Measurements from ENCODE around the gene APOD.
"Not testable (repeated sequence)": the region's sequence is repeated elsewhere in the genome, so short reads cannot be mapped to it uniquely, and the experiment has no call there.

Gene APOD

GRCh38 chr3:195583831-195584542 is at the start of gene APOD:
Gene APOD (minus strand): TSS chr3:195583940. CDS start chr3:195579461, 4,479 bp downstream.
- H2AFZ ChIP-seq (ENCODE audit: low read depth), result no peak within 1 kb of the TSS
- peaks cover 22% of the 10 kb centered on the region; the same call in 1 of the 2 replicates for H3K27me3 ChIP-seq (ENCODE audit: insufficient read depth, low read depth)
- no peak within 1 kb of the TSS for H3K4me2 ChIP-seq
- no peaks in the 10 kb centered on the region for H3K36me3 ChIP-seq (ENCODE audit: insufficient read depth)
- no peak within 1 kb of the TSS for H3K4me3 ChIP-seq (IDR thresholded peaks at IDR 0.05; ENCODE audit: insufficient read depth, low read depth, low read length)
- H3K9ac ChIP-seq, result no peak within 1 kb of the TSS
- no peak within 1 kb of the TSS for H3K27ac ChIP-seq
- peaks cover 39% of the 10 kb centered on the region for H3K4me1 ChIP-seq (ENCODE audit: low read depth, poor library complexity, severe bottlenecking)
- H3K79me2 ChIP-seq (ENCODE audit: insufficient read depth, low read depth), result no peaks in the 10 kb centered on the region
- no peak for TF ChIP-seq CTCF (conservative IDR thresholded peaks at IDR 0.05; ENCODE audit: low read depth, low read length)
- H4K20me1 ChIP-seq (ENCODE audit: insufficient read depth), result no peaks in the 10 kb centered on the region

- H3K27me3 ChIP-seq (ENCODE audit: insufficient read depth, low read depth); H4K20me1 ChIP-seq (ENCODE audit: insufficient read depth); H3K27ac ChIP-seq; H2AFZ ChIP-seq (ENCODE audit: low read depth); H3K4me3 ChIP-seq (IDR thresholded peaks at IDR 0.05; ENCODE audit: insufficient read depth, low read depth, low read length); H3K4me2 ChIP-seq; H3K36me3 ChIP-seq (ENCODE audit: insufficient read depth); H3K4me1 ChIP-seq (ENCODE audit: low read depth, poor library complexity, severe bottlenecking); H3K9ac ChIP-seq; H3K79me2 ChIP-seq (ENCODE audit: insufficient read depth, low read depth): not testable (repeated sequence)
These were observed 49.6 kb upstream of the APOD start for GRCh38 chr3:195633351-195633750.

- not testable (repeated sequence) for H4K20me1 ChIP-seq (ENCODE audit: insufficient read depth); H3K27me3 ChIP-seq (ENCODE audit: insufficient read depth, low read depth); H3K36me3 ChIP-seq (ENCODE audit: insufficient read depth); H2AFZ ChIP-seq (ENCODE audit: low read depth); H3K4me3 ChIP-seq (IDR thresholded peaks at IDR 0.05; ENCODE audit: insufficient read depth, low read depth, low read length); H3K9ac ChIP-seq; H3K27ac ChIP-seq; H3K79me2 ChIP-seq (ENCODE audit: insufficient read depth, low read depth); H3K4me2 ChIP-seq; H3K4me1 ChIP-seq (ENCODE audit: low read depth, poor library complexity, severe bottlenecking)
These were observed 48.9 kb upstream of the APOD start for GRCh38 chr3:195632501-195633185.

- not testable (repeated sequence) for H2AFZ ChIP-seq (ENCODE audit: low read depth); H3K9ac ChIP-seq
These were observed 48.3 kb upstream of the APOD start for GRCh38 chr3:195632046-195632445.

GRCh38 chr3:195630938-195631495 is 47.3 kb upstream of the APOD start:
- not testable (repeated sequence) for H3K4me2 ChIP-seq; H3K4me3 ChIP-seq (IDR thresholded peaks at IDR 0.05; ENCODE audit: insufficient read depth, low read depth, low read length); H3K9ac ChIP-seq; H3K79me2 ChIP-seq (ENCODE audit: insufficient read depth, low read depth); H2AFZ ChIP-seq (ENCODE audit: low read depth); H4K20me1 ChIP-seq (ENCODE audit: insufficient read depth); H3K36me3 ChIP-seq (ENCODE audit: insufficient read depth); H3K27me3 ChIP-seq (ENCODE audit: insufficient read depth, low read depth); H3K27ac ChIP-seq; H3K4me1 ChIP-seq (ENCODE audit: low read depth, poor library complexity, severe bottlenecking)

More at GRCh38 chr3:195632046-195632445, 48.3 kb upstream of the APOD start:
- H3K27me3 ChIP-seq (ENCODE audit: insufficient read depth, low read depth); H4K20me1 ChIP-seq (ENCODE audit: insufficient read depth); H3K4me2 ChIP-seq; H3K4me3 ChIP-seq (IDR thresholded peaks at IDR 0.05; ENCODE audit: insufficient read depth, low read depth, low read length); H3K27ac ChIP-seq; H3K36me3 ChIP-seq (ENCODE audit: insufficient read depth); H3K79me2 ChIP-seq (ENCODE audit: insufficient read depth, low read depth); H3K4me1 ChIP-seq (ENCODE audit: low read depth, poor library complexity, severe bottlenecking): not testable (repeated sequence)

GRCh38 chr3:195630086-195630917 is 46.6 kb upstream of the APOD start:
- H3K4me3 ChIP-seq (IDR thresholded peaks at IDR 0.05; ENCODE audit: insufficient read depth, low read depth, low read length); H3K79me2 ChIP-seq (ENCODE audit: insufficient read depth, low read depth); H3K36me3 ChIP-seq (ENCODE audit: insufficient read depth); H3K9ac ChIP-seq; H3K27ac ChIP-seq; H3K27me3 ChIP-seq (ENCODE audit: insufficient read depth, low read depth); H3K4me2 ChIP-seq; H3K4me1 ChIP-seq (ENCODE audit: low read depth, poor library complexity, severe bottlenecking); H4K20me1 ChIP-seq (ENCODE audit: insufficient read depth); H2AFZ ChIP-seq (ENCODE audit: low read depth): not testable (repeated sequence)

GRCh38 chr3:195629682-195630081 is 45.9 kb upstream of the APOD start:
- not testable (repeated sequence) for H3K4me2 ChIP-seq; H3K36me3 ChIP-seq (ENCODE audit: insufficient read depth); H4K20me1 ChIP-seq (ENCODE audit: insufficient read depth); H3K79me2 ChIP-seq (ENCODE audit: insufficient read depth, low read depth); H3K27me3 ChIP-seq (ENCODE audit: insufficient read depth, low read depth); H3K4me1 ChIP-seq (ENCODE audit: low read depth, poor library complexity, severe bottlenecking); H3K4me3 ChIP-seq (IDR thresholded peaks at IDR 0.05; ENCODE audit: insufficient read depth, low read depth, low read length); H2AFZ ChIP-seq (ENCODE audit: low read depth); H3K27ac ChIP-seq; H3K9ac ChIP-seq

- H3K9ac ChIP-seq; H2AFZ ChIP-seq (ENCODE audit: low read depth); H3K4me1 ChIP-seq (ENCODE audit: low read depth, poor library complexity, severe bottlenecking); H3K79me2 ChIP-seq (ENCODE audit: insufficient read depth, low read depth); H4K20me1 ChIP-seq (ENCODE audit: insufficient read depth); H3K36me3 ChIP-seq (ENCODE audit: insufficient read depth); H3K4me2 ChIP-seq; H3K4me3 ChIP-seq (IDR thresholded peaks at IDR 0.05; ENCODE audit: insufficient read depth, low read depth, low read length); H3K27me3 ChIP-seq (ENCODE audit: insufficient read depth, low read depth); H3K27ac ChIP-seq: not testable (repeated sequence)
These were observed 44.7 kb upstream of the APOD start for GRCh38 chr3:195628386-195628920.

Data from KMS-11 (cell line).